Psoas muscle (tissue), 8 donors: ENCODE results near the gene NOB1. TPM values are rescaled to one million over a fixed set of nuclear protein-coding genes. Genes with fewer than 3 reads are reported as not detected.

Experiments
- ATAC-seq, 4 donors: fragments of 200-7000 bp; cut with Tn5 transposase; one replicate each; pipeline ENCODE4 v1.9.1; 2020; ENCODE audit warnings: moderate library complexity in 3 of 4, mild to moderate bottlenecking in 2 of 4
- DNase-seq, 2 donors: peaks; one replicate each; pipeline ENCODE4 v3.0.0-alpha.2; 2020
- H3K27ac ChIP-seq: fragments of 200-600 bp; one replicate; pipeline ENCODE4 v1.8.0; 2022
- H3K27me3 ChIP-seq, 3 donors: fragments of 200-600 bp in 1 of 3; one replicate each; pipeline versions ENCODE4 v1.6.1 to v1.8.0; 2013 to 2022; ENCODE audit warnings: low read length in 2 of 3, mild to moderate bottlenecking in 2 of 3, moderate library complexity in 1 of 3; ENCODE audit not compliant: insufficient read depth in 3 of 3
- H3K36me3 ChIP-seq, 2 donors: fragments of 200-600 bp in 1 of 2; one replicate each; pipeline versions ENCODE4 v1.6.1 to v1.8.0; 2013 to 2022; ENCODE audit warnings: low read depth in 1 of 2, mild to moderate bottlenecking in 1 of 2, moderate library complexity in 1 of 2; ENCODE audit not compliant: insufficient read depth in 1 of 2
- H3K4me1 ChIP-seq: fragments of 200-600 bp; one replicate; pipeline ENCODE4 v1.8.0; 2022
- H3K4me3 ChIP-seq: fragments of 200-600 bp; one replicate; pipeline ENCODE4 v1.8.0; 2022; ENCODE audit warnings: mild to moderate bottlenecking
- H3K9me3 ChIP-seq: fragments of 200-600 bp; one replicate; pipeline ENCODE4 v1.8.0; 2022
- WGBS, 3 donors: extraction: QIAGEN DNeasy Blood & Tissue Kit; methylation state at CpG; one replicate each; pipeline versions ENCODE4 v1.1.6 to v1.1.7; 2013; 5-methylcytosine and 5-hydroxymethylcytosine counted together
- intact Hi-C, 2 donors: fragments of 100-400 bp; cut with DNase I; formaldehyde crosslinking; loops; one replicate each; pipeline versions ENCODE4 v1.11.0 to v1.14.2; 2022
- long read RNA-seq, 2 donors: library from polyadenylated mRNA; unstranded; transcript quantifications; one replicate each; pipeline ENCODE4 v2.0.0, GENCODE V29; 2021
- polyA plus RNA-seq, 3 donors: library from polyadenylated mRNA; stranded (reverse); fragments of 200-250 nt; gene quantifications; one replicate each; pipeline ENCODE4 v1.2.3, GENCODE V29; 2013
- total RNA-seq, 4 donors: library from RNA; stranded (reverse); fragmentation: NEBNext Ultra II Directional in 2 of 4; extraction: Animal tissue kit (Norgen Biotek cat#: 25700) in 2 of 4; gene quantifications; one replicate each; pipeline versions ENCODE4 v1.2.1 to v1.2.4, GENCODE V29; 2021 to 2023
- TF ChIP-seq, protein P1 (sequence below): fragments of 200-600 bp; IDR thresholded peaks from one replicate; pipeline ENCODE4 v1.8.0; 2022; ENCODE audit warnings: antibody characterized with exemption
- donor health status: healthy with polysubstance abuse.
- donor health status: DM: no; HTN: no; CAD: no; lungs with moderate emphysema.
- donor health status: Bipolar disorder and iron deficiency.
- donor health status: healthy.
- donor health status: DM: yes; HTN: yes; CAD: no.
- donor health status: DM: no; HTN: no; CAD: no.
- donor health status: DM: no; HTN: no; CAD: no.
- donor health status: DM: yes; HTN: yes; CAD: no.

The NOB1 gene
- total RNA-seq (10 to 100 TPM; 29.3 to 53.5 (median 43.0) TPM), polyA plus RNA-seq (10 to 100 TPM; 33.0 to 60.6 (median 36.5) TPM)
- long read RNA-seq, donor 1, transcript NOB1-201 (9 exons, 1,734 nt), result major isoform, 8 of 17 reads
- long read RNA-seq, donor 1, partial matches to known transcripts, result 3 of 17 reads
- long read RNA-seq, donor 1, other reads (novel, unspliced or antisense), result 6 of 17 reads
- long read RNA-seq, donor 2, transcript NOB1-201 (9 exons, 1,734 nt), result major isoform, 26 of 43 reads
- long read RNA-seq, donor 2, partial matches to known transcripts, result 10 of 43 reads
- long read RNA-seq, donor 2, other reads (novel, unspliced or antisense), result 7 of 43 reads

DNA sequence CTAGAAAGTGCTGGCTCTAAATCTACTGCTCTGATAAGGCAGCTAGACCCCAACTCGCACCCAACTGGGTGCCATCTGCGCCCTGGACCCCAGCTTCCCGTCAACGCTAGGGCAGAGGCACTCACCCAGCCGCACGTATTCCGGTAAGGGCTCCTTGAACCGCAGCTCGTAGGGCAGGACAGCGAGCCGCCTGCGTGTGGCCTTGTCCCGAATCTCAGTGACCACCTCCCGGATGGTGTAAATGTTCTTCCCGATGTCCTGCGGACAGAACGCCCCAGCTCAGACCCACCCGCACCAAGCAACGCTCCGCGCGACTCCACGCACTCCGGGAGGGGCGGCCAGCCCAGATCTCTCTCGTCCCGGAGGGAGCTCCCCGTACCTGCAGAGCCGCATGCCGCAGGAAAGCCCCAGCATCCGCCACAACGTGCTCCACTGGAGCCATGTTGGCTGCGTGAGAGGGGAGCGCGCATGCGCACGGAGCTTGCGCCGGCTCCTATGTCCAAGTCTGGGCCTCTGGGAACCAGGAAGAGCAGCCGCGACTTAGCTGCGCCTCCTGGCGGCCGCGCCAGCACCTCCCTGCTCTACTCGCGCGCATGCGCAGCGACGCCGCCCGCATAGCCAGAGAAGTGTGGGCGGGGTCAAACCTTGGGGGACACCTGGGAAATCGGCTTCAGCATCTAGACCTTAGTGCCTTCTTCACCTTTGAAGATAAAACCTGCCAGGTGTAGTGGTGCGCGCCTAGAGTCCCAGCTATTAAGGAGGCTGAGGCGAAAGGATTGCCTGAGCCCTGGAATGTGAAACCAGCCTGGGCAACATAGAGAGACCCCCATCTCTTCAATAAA, at the start of gene NOB1:
Gene NOB1 (minus strand): TSS at position 458 of the 842 bp plus-strand sequence. CDS start 16 bp downstream, at position 442.
- DNase-seq, result peak; percentile 94 to 99
- peaks cover 10% of the 10 kb centered on the region for H3K4me1 ChIP-seq
- H3K36me3 ChIP-seq, result peaks cover 3 to 31% of the 10 kb centered on the region in 2 donors
- TF ChIP-seq, protein P1, sequence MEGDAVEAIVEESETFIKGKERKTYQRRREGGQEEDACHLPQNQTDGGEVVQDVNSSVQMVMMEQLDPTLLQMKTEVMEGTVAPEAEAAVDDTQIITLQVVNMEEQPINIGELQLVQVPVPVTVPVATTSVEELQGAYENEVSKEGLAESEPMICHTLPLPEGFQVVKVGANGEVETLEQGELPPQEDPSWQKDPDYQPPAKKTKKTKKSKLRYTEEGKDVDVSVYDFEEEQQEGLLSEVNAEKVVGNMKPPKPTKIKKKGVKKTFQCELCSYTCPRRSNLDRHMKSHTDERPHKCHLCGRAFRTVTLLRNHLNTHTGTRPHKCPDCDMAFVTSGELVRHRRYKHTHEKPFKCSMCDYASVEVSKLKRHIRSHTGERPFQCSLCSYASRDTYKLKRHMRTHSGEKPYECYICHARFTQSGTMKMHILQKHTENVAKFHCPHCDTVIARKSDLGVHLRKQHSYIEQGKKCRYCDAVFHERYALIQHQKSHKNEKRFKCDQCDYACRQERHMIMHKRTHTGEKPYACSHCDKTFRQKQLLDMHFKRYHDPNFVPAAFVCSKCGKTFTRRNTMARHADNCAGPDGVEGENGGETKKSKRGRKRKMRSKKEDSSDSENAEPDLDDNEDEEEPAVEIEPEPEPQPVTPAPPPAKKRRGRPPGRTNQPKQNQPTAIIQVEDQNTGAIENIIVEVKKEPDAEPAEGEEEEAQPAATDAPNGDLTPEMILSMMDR, result peak; percentile 97
- 0 to 1% (median 1%) methylated on average over 57 to 58 of the region's 58 CpGs for WGBS, 3 donors
- ATAC-seq, result peak; percentile 97 to 99 (median 99)
- no peaks in the 10 kb centered on the region for H3K27me3 ChIP-seq
- peak within 1 kb of the TSS; percentile 94 for H3K4me3 ChIP-seq
- no peaks in the 10 kb centered on the region for H3K9me3 ChIP-seq
- intact Hi-C loops, result loop anchor here (1.0 to 10.0 kb wide), 3 partner anchors 44 to 360 kb away; no protein-coding TSS in a partner anchor
- H3K27ac ChIP-seq, result peak within 1 kb of the TSS; percentile 88

DNA sequence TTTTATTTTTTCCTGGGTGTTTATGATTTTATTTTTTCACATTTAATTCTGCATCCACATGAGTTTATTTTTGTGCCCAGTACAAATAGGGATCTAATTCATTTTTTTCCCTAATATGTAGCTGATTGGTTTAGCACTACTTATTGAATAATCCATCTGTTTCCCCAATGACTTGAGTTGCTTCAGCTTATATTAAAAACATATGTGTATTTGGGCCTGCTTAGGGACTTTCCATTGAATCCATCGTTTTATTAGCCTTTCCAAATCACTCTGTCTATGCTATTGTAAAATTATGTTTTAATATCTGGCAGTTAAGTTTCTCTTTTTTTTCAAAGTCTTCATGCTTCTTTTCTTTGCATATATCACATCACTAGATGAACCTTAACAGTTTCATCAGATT, 49.6 kb upstream of the NOB1 start:
- WGBS, 3 donors, result 56 to 65% (median 58%) methylated on average over 1 of the region's 1 CpG
- Histone ChIP-seq H3K4me1 (peaks cover 8% of the 10 kb centered on the region), H3K9me3 (no peaks in the 10 kb centered on the region), H3K36me3 (peaks cover 0 to 32% of the 10 kb centered on the region in 2 donors), H3K27me3 (no peaks in the 10 kb centered on the region), H3K27ac (no peak overlapping the region), H3K4me3 (no peak overlapping the region)
- intact Hi-C loops, result no loop called here
- no peak for DNase-seq
- TF ChIP-seq, protein P1, result no peak
- no peak for ATAC-seq

DNA sequence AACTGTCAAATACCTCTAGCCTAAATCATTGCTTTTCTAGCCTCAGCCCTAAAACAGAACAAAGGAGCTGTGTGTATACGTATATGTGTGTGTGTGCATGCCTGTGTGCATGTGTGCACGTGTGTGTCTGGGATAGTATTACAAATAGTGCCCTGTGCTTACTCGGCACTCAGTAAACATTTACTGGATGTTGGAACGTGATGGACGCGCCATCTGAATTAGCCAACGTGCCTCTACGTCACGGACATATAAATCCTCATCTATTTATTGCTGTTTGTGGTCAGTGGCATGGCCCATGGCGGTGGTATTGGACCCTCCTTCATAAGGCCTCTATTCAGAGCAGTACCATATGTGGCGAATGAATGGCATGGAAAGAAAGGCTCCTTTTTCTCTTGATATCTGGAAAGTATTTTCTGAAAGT, 44.9 kb upstream of the NOB1 start:
- WGBS, 3 donors, result 71 to 79% (median 74%) methylated on average over 11 of the region's 11 CpGs
- TF ChIP-seq, protein P1, result no peak
- Histone ChIP-seq H3K27ac (no peak overlapping the region), H3K36me3 (peaks cover 0 to 37% of the 10 kb centered on the region in 2 donors), H3K9me3 (no peaks in the 10 kb centered on the region), H3K27me3 (no peaks in the 10 kb centered on the region), H3K4me3 (no peak overlapping the region), H3K4me1 (no peaks in the 10 kb centered on the region)
- intact Hi-C loops, result loop anchor here in 1 of 2 donors (2.0 kb wide), 1 partner anchor 61 kb away; no protein-coding TSS in a partner anchor
- ATAC-seq (peak in 1 of 4 donors; percentile 26), DNase-seq (no peak)

DNA sequence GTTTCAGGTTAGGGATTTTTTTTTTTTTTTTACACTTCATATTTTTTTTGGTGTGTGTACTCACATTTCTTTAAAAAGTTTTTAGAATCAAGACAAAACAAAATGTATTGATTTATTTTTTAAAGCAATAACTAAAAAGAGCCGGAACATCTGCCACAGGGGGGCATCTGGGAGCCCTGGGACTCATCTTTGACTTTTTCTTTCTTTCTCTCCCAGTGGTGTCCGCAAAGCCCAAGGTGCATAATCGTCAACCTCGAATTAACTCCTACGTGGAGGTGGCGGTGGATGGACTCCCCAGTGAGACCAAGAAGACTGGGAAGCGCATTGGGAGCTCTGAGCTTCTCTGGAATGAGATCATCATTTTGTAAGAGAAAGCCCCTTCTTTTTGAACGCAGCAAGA, 43.7 kb upstream of the NOB1 start:
- ATAC-seq, result no peak
- DNase-seq, result no peak
- 62 to 66% (median 66%) methylated on average over 8 of the region's 8 CpGs for WGBS, 3 donors

More for the DNA sequence above, 43.7 kb upstream of the NOB1 start:
- Histone ChIP-seq H3K27ac (no peak overlapping the region), H3K4me1 (no peaks in the 10 kb centered on the region), H3K9me3 (no peaks in the 10 kb centered on the region), H3K4me3 (no peak overlapping the region), H3K27me3 (no peaks in the 10 kb centered on the region), H3K36me3 (peaks cover 0 to 28% of the 10 kb centered on the region in 2 donors)
- intact Hi-C loops, result loop anchor here in 1 of 2 donors (2.0 kb wide), 1 partner anchor 62 kb away; no protein-coding TSS in a partner anchor
- TF ChIP-seq, protein P1, result peak; percentile 26
